Upper lobe of left lung (tissue), 4 donors: ENCODE data around the gene SLC38A9.

Experiments used
- EP300 ChIP-seq, 4 donors: sonication (generic); formaldehyde crosslinking; IDR thresholded peaks; one replicate each; pipeline ENCODE4 v1.5.1; 2017; ENCODE audit warnings: antibody characterized with exemption in 4 of 4, control low read depth in 2 of 4
- POLR2A ChIP-seq, 4 donors: fragments of 450-650 bp; IDR thresholded peaks; one replicate each; pipeline ENCODE4 v1.5.1; 2016 to 2017; ENCODE audit warnings: antibody characterized with exemption in 4 of 4, mild to moderate bottlenecking in 2 of 4
- POLR2AphosphoS5 ChIP-seq, 2 donors: sonication (generic); formaldehyde crosslinking; IDR thresholded peaks; one replicate each; pipeline ENCODE4 v1.5.1; 2017; ENCODE audit warnings: antibody characterized with exemption in 2 of 2
- TF ChIP-seq, protein P1 (sequence below), 6 experiments: fragments of 450-650 bp in 4 of 6; fragments of 200-600 bp in 2 of 6; sonication (generic) in 2 of 6; IDR thresholded peaks; one replicate each; pipeline ENCODE4 v1.5.1; 2016 to 2019; ENCODE audit warnings: antibody characterized with exemption in 6 of 6

DNA sequence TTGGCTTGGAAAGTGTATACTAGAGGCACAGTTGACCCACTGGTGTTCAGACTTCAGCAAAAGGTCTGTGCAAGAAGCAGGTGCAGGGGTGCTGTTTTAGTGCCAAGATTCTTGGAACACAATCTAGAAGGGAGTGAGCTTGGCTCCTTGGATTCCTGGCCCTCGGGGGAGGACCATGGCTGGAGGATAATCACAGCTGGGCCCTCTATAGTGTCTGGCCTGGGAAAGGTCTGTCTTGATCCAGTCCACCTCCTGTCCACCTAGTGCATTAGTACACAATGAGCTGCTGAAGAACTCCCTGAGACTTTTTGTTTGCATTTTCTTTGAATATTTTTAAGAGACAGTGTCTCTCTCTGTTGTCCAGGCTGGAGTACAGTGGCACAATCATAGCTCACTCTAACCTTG, 126.9 kb downstream of the SLC38A9 start:
- TF ChIP-seq, protein P1, sequence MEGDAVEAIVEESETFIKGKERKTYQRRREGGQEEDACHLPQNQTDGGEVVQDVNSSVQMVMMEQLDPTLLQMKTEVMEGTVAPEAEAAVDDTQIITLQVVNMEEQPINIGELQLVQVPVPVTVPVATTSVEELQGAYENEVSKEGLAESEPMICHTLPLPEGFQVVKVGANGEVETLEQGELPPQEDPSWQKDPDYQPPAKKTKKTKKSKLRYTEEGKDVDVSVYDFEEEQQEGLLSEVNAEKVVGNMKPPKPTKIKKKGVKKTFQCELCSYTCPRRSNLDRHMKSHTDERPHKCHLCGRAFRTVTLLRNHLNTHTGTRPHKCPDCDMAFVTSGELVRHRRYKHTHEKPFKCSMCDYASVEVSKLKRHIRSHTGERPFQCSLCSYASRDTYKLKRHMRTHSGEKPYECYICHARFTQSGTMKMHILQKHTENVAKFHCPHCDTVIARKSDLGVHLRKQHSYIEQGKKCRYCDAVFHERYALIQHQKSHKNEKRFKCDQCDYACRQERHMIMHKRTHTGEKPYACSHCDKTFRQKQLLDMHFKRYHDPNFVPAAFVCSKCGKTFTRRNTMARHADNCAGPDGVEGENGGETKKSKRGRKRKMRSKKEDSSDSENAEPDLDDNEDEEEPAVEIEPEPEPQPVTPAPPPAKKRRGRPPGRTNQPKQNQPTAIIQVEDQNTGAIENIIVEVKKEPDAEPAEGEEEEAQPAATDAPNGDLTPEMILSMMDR (IDR thresholded peaks at IDR 0.05) = no peak
- TF ChIP-seq POLR2A (IDR thresholded peaks at IDR 0.05) (no peak), EP300 (IDR thresholded peaks at IDR 0.05) (no peak), POLR2AphosphoS5 (IDR thresholded peaks at IDR 0.05) (no peak)
